Caki2 (cell line): ENCODE data around the gene UNK. TPM values are rescaled to one million over a fixed set of nuclear protein-coding genes. Genes with fewer than 3 reads are reported as not detected.
A peak's percentile ranks its signal among the peaks of the same experiment; 100 is the strongest.
"Not testable (repeated sequence)": the region's sequence is repeated elsewhere in the genome, so short reads cannot be mapped to it uniquely, and the experiment has no call there.

Source experiments
- DNase-seq: peaks from one replicate; pipeline ENCODE4 v3.0.0-alpha.2; 2015; ENCODE audit warnings: low read depth
- in situ Hi-C: cut with HindIII; loops from 2 replicates; pipeline ENCODE4 v1.10.0; 2016; ENCODE audit warnings: low sequenced_read_pairs, low pct_unique_long_range_greater_than_20kb, mixed read lengths
- total RNA-seq: library from RNA; depleted of rRNA; stranded (reverse); fragments of >200 nt; shearing (Covaris generic); gene quantifications from 2 replicates; pipeline ENCODE4 v1.2.3, GENCODE V29; 2014; ENCODE audit warnings: low replicate concordance

The UNK gene
- total RNA-seq, 1 experiment from 2014 or later, result 37.1 TPM

DNA sequence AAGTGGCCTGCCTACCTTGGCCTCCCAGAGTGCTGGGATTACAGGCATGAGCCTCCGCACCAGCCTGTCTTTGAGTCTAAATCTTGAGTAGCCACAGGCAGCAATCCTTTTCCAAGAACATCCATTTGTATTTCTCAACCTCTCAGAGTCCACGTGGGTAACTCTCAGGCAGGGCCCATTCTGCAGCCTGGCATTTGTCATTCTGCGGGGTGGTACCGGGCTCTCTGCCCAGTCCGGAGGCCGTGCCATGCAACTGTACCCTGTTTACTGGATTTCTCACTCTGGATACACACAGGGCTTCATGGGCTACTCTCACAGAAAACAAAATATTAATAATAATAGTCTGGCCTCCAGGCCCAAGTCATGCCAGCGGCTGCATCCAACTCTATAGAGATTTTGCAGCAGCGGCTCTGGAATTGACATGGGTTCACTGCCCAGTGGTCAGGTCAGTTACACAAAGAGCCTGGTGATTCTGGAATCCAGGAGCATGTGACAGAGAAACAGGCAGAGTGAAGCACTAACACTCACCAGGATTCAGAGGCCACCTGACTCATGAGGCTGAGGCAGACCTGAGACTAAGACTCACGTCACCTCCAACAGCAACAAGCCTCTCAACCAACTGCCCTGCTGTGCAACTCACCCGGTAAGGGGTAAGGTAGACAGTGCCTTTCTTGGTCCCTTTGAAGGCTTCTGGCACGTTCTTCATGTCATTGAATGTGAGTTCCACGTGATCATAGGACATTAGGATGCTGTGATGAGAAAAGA is 66.5 kb downstream of the UNK start:
- in situ Hi-C loops, result no loop called here
- DNase-seq, result no peak

DNA sequence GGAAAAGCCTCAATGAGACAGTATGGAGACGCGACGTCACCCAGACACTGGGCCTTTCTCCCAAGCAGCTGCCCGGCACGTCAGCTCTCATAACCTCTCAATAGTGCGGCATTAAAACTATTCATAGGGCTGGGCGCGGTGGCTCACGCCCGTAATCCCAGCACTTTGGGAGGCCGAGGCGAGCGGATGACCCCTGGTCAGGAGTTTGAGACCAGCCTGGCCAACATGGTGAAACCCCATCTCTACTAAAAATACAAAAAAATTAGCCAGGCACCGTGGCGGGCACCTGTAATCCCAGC is 67.0 kb downstream of the UNK start:
- DNase-seq, in situ Hi-C loops: not testable (repeated sequence)

DNA sequence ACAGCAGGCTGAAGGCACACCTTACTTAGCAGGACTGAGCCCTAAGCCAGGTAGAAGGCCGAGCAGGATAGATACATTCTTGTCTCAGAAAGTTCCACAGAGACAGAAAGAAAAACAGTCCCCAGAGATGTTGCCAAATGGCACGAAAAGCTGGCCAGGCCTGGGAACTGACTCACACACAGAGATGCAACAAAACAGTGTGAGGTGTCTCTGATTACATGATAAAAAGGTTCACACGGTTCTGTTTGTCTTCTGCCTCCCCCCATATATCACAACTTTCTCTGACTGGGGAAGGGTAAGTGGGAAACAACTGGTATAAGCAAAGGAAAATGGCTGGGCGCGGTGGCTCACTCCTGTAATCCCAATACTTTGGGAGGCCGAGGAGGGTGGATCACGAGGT is 68.8 kb downstream of the UNK start:
- in situ Hi-C loops, result no loop called here
- DNase-seq, result peak; percentile 42

DNA sequence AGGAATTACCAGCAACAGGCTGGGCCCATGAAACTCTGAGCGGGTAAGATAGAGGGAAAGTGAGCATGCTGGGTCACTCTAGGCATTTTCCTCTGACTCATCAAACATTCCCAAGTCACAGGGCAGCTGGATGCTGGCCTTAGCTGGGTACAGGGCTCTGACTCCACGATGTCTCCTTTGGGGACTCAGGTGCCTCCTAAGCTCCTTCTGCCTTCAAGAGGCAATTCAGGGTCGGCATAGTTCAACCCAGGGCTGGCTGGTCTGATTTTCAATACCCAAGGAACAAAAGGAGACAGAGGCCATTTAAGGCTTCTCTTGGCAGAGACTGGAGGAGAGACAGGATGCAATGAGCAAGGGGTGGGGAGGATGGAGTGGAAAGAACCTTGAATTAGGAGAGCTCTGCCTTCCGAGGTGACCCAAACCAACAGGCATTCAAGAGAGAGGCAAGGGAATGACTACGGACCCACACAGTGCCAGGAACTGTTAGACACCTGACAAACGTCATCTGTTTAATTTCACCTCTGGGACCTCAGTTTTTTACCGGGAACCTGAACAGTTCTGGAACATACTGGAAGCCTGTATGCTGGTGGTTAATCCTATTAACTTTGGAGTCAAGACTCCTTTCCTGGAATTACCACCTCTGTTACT is 69.6 kb downstream of the UNK start:
- DNase-seq, result peak; percentile 63

DNA sequence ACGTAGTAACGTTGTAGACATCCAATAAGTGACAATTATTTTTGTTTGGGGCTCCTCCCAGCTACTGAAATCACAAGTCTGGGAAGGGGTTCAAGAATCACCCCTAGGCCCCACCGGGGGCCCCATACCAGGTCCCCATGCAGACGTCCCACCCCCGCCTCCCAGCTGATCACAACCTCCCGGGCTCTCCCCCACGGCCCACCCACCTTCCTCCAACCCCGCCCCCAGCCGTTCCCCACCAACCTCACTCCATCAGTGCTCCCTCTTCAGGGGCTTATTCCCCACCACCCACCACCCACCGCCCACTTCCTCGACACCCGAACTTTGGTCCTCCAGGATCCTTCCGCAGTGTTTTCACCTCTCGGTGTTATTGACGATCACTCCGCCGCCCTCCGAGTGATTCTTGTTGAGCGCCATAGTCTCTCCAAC is 70.3 kb downstream of the UNK start:
- DNase-seq, result no peak
- in situ Hi-C loops, result no loop called here

More for the DNA sequence above, 69.6 kb downstream of the UNK start:
- in situ Hi-C loops, result no loop called here

DNA sequence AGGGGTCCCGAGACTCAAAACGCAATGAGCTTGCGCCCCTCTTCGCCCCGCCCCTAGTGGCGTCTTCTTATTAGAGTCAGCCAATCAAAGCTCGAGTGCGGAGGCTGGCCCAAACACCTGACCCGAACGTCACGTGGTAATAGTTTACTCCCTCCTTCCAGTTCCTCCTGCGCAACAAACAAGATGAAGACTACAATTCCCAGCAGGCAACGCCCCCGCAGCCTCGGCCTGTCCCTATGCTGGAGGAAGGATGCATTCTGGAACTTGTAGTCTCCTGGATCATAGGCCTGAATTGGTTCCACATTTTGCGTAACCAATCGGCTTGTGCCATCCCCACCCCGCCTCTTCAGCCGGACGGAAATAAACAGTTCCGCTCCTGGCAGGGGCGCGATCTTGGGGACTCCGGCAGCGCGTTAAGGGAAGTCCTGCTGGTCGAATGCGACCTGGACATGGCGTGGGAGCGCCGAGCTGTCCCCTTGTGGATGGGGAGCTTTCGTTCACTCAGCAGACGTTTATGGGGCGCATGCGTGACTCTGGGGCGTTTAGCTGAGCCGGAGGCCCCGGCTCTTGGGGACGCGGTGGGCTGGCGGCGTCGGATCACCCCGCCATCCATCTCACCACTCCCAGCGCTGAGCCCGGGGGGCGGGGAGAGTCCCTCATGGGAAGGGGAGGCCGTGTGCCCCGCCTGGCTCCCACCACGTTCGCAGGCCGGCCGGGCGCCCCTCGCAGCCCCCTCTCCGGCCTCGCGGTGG is 70.9 kb downstream of the UNK start, which contains the start of gene WBP2:
TSS of gene WBP2 (minus strand) at position 26 of the 752 bp plus-strand sequence. CDS start 38 bp downstream, outside the sequence.
- in situ Hi-C loops, result no loop called here

DNA sequence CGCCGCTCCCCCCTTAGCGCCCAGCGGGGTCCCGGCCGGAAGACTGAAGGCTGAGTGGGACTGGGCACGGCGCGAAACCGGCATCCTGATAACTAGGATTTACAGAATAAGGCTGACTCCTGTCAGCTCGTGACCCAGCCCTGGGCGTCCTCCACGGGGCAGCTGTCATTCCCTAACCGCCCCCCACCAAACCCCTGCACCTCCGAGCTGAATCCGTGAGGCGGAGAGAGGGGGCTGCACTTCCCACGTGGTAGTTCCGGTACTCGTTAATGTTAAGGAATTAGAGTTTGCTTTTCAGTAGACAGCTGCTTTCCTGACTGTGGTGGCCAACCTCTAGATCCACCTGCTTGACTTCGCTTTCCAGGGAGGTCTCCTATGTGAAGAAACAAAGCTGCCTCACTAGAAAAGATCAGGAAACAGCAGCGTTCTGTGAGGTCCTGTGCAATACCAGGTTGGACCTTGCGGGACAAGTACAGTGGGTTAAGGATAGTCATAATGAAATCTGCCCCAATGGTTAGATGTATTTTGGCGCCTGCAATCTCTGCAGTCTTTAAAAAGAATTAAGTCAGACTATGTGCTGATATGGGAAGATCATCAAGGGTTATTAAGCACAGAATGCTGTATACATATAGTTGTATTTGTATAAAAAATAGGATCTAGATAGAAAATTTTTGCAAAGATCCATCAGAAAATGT is 71.6 kb downstream of the UNK start:
- DNase-seq, result no peak
- in situ Hi-C loops, result no loop called here

More for the DNA sequence above, 70.9 kb downstream of the UNK start, which contains the start of gene WBP2:
- peak; percentile 100 for DNase-seq

DNA sequence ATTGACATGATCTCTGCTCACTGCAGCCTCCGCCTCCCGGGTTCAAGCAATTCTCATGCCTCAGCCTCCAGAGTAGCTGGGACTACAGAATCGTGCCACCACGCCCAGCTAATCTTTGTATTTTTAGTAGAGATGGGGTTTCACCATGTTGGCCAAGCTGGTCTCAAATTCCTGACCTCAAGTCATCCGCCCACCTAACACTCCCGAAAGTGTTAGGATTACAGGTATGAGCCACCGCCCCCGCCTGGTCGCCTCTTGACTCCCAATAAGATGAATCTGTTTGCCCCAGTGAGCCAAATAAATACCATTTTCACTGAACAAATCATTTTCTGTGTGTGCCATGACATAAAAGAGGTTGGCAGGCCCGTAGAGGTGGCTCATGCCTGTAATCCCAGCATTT is 74.8 kb downstream of the UNK start:
- DNase-seq, in situ Hi-C loops: not testable (repeated sequence)

DNA sequence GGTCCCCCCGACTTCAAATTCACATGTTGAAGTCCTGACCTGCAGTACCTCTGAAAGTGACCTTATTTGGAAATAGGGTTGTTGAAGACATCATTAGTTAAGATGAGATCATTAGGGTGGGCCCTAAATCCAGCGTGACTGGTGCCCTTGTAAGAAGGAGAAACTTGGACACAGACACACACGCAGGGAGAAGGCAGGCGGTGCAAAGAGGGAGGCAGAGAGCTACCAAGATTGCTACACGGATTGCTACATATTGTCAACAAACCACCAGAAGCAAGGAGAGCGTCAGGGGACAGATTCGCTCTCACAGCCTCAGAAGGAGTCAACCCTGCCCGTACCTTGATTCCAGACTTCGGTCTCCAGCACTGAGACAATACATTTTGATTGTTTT is 77.3 kb downstream of the UNK start:
- in situ Hi-C loops, result no loop called here
- no peak for DNase-seq

DNA sequence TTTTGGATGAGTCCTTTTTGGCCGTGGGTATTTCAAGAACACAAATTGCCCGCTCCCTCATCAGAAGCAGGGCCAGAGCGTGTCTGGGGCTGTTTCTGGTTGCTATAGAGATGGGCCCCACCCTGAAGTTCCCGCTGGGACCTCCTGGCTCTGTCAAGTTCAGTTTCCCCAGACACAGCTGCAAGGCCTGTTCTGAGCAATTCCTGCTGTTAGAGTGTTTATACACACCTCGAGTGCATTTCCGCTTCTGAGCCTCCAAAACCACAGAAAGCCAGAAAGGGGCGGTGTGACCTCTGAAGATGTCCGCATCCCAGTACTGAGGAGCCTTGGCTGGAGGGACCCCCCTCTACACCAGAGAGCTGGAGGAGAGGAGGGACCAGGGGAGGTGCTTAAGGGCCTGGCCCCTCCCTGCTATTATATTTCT is 79.9 kb downstream of the UNK start:
- in situ Hi-C loops, result no loop called here
- no peak for DNase-seq

DNA sequence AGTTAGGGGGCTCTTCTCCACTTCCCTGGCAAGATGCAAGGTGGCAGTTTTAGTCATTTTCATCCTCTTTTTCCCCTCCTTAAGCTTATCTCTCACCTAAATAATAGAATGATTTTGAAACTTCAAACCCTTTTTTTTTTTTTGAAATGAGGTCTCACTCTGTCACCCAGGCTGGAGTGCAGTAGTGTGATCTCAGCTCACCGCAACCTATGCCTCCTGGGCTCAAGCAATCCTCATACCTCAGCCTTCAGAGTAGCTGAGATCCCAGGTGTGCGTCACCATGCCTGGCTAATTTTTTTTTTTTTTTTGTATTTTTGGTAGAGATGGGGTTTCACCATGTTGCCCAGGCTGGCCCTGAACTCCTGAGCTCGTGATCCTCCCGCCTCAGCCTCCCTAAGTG is 80.3 kb downstream of the UNK start:
- DNase-seq, in situ Hi-C loops: not testable (repeated sequence)

DNA sequence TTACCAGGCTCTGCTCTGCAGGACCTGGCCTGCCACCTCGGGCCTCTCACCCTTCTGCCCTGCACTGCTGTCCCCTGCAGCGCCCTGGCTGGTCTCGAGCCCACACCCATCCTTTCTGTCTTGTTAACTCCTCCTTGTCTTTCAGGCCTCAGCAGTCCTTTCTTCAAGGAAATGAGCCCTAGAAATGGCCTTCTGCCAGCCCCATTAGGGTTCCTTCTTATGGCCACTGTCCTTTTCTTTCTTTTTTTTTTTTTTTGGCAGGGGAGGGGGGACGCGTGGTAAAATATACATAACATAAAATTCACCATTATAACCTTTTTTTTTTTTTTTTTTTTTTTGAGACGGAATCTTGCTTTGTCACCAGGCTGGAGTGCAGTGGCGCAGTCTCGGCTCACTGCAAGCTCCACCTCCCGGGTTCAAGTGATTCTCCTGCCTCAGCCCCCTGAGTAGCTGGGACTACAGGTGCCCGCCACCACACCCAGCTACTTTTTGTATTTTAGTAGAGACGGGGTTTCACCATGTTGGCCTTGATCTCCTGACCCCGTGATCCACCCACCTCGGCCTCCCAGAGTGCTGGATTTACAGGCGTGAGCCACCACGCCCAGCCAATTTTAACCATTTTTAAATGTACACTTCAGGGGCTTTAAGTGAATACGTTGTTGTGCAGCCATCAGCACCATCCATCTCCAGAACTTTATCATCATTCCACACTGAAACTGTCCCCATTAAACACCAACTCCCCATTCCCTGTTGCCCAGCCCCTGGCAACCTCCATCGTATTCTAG is 81.0 kb downstream of the UNK start:
- DNase-seq, in situ Hi-C loops: not testable (repeated sequence)

DNA sequence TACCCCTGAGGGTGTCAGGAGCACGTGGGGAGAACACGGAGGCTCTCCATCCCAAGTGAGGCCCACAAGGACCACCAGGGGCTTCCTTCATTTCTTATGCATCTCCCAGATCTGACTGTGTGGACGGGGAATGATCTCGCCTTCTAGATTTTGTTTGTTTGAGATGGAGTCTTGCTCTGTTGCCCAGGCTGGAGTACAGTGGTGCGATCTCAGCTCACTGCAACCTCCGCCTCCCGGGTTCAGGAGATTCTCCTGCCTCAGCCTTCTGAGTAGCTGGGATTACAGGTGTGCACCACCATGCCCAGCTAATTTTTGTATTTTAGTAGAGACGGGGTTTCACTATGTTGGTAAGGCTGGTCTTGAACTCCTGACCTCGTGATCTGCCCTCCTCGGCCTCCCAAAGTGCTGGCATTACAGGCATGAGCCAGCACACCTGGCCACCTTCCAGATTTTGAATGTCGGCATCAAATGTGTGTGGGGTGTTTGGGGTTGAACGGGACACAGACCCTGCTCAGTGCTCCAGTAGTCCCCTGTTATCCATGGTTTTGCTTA is 84.2 kb downstream of the UNK start:
- not testable (repeated sequence) for DNase-seq

DNA sequence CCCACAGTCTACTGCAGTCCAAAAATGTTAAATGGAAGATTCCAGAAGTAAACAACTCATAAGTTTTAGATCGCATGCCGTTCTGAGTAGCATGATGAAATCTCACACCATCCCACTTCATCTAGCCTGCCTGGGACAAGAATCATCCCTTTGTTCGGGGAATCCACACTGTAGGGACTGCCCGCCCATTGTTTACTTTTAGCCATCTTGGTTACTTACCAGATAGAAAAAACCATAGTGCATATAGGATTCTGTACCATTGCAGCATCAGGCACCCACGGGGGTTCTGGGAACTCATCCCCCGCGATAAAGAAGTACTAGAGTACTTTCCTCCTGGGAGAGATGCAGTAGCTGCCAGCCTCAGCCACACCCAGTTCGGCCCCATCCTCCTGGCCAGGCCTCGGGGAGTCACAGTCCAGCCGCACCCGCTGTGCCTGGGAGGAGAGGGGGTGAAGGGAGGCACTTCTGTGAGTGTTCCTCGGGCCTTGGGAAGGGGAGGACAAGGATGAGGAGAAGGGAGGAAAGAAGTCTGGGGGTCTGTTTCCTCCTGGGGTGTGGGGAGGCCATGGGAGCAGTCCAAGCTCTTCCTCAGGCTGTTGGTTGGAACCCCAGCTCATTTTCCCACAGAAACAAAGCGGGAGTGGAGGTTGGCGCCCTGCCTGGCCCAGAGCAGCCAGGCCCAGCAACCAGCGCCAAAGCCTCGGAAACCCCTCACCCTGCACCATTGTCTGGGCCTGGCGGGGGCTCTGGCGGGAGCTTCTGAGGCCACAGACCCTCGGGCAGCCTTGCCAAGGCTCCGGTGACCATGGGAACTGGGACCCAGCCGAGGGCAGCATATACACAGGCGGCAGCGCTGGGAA is 84.9 kb downstream of the UNK start:
- DNase-seq, result no peak
- in situ Hi-C loops, result no loop called here

More for the DNA sequence above, 84.2 kb downstream of the UNK start:
- in situ Hi-C loops, result not testable (repeated sequence)

DNA sequence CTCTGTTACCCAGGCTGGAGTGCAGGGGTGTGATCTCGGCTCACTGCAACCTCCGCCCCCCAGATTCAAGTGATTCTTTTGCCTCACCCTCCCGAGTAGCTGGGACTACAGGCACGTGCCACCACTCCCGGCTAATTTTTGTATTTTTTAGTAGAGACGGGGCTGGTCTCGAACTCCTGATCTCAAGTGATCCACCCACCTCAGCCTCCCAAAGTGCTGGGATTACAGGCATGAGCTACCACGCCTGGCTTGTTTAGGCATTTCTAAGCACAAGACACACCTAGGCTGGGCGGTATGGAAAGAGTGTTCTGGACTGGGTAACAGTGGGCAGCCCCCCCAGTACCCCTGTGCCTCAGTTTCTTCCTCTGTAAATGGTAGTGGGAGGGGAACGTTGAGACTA is 85.6 kb downstream of the UNK start:
- in situ Hi-C loops, DNase-seq: not testable (repeated sequence)

DNA sequence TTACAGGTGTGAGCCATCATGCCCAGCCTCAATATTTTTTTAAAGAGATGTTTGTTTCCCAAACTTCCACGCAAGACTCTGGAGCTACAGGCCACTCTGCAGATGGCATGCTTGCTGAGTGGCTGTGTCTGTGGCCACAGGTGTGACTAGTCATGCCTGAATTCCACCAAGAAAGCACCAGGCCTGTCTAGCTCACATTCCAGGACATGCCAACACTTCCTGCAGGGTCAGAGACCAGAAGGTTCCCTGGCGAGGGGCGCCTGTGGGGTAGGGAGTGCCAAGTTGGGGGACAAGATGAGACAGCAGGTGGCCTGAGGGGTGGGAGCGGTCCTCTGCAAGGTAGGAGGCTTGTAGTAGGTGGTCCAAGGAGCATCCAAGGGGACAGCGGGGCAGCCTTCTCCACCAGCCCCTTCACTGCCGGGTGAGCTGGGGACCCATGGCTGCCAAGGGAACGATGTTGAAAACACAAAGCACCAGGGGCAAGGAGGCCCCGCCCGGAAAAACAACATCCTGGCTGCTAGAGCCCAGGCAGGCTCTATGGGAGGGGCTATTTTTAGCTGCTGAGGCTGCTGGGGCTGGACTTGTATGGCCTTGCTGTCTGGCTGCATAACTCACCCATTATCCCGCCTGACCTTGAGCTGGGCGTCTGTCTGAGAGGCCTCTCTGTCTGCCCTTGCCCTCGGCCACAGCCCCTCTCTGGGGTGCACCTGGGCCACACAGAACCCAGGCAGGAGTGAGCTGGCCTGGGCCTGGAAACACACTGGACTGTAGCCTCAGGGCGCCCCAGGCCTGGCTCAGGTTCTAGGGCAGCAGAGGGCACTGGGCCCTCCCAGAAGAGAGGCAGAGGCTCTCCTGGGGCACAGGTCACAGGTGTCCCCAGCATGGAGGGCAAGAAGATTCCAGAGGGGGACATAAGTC is 88.1 kb downstream of the UNK start:
- DNase-seq, result peak; percentile 83
- in situ Hi-C loops, result no loop called here
